ACC112 (cell line): ENCODE data around the gene HSPA5.
"Not testable (repeated sequence)": the region's sequence is repeated elsewhere in the genome, so short reads cannot be mapped to it uniquely, and the experiment has no call there.

Experiments used
- H2AFZ ChIP-seq: fragments of 200-600 bp; sonication (generic); one replicate; pipeline ENCODE4 v1.6.0; 2017; ENCODE audit warnings: antibody characterized with exemption, low read length; ENCODE audit not compliant: unreplicated experiment
- H3K27ac ChIP-seq: fragments of 200-600 bp; sonication (generic); 2 replicates; pipeline ENCODE4 v1.5.1; 2014; ENCODE audit warnings: low read depth, mild to moderate bottlenecking, antibody characterized with exemption, low read length, moderate library complexity
- H3K27me3 ChIP-seq: fragments of 200-600 bp; sonication (generic); 2 replicates; pipeline ENCODE4 v1.6.1; 2014; ENCODE audit warnings: mild to moderate bottlenecking, antibody characterized with exemption, low read length, moderate library complexity, mixed read lengths; ENCODE audit not compliant: insufficient read depth
- H3K36me3 ChIP-seq: fragments of 200-600 bp; sonication (generic); 2 replicates; pipeline ENCODE4 v1.6.1; 2016; ENCODE audit warnings: mild to moderate bottlenecking, antibody characterized with exemption, low read length, moderate library complexity, mixed read lengths; ENCODE audit not compliant: insufficient read depth
- H3K4me1 ChIP-seq: fragments of 200-600 bp; sonication (generic); one replicate; pipeline ENCODE4 v1.6.1; 2016; ENCODE audit warnings: low read length, mixed read lengths; ENCODE audit not compliant: insufficient read depth, unreplicated experiment, control insufficient read depth
- H3K4me3 ChIP-seq: fragments of 200-600 bp; sonication (generic); 2 replicates; pipeline ENCODE4 v1.5.1; 2014; ENCODE audit warnings: mild to moderate bottlenecking, low read depth, low read length
- H3K79me2 ChIP-seq: fragments of 200-600 bp; sonication (generic); one replicate; pipeline ENCODE4 v1.6.0; 2016; ENCODE audit warnings: low read length; ENCODE audit not compliant: control insufficient read depth, unreplicated experiment, insufficient read depth

HSPA5 gene

GRCh38 chr9:125241863-125242739 is 958 bp upstream of the HSPA5 start:
- H3K4me3 ChIP-seq = peak overlapping the region; percentile 88
- H3K4me1 ChIP-seq = peaks cover 45% of the 10 kb centered on the region
- peaks cover 50% of the 10 kb centered on the region for H3K79me2 ChIP-seq
- peaks cover 32% of the 10 kb centered on the region for H3K36me3 ChIP-seq
- peak overlapping the region; percentile 87 for H3K27ac ChIP-seq
- H2AFZ ChIP-seq = peak overlapping the region; percentile 72
- no peaks in the 10 kb centered on the region for H3K27me3 ChIP-seq

- Histone ChIP-seq H3K27ac (peak overlapping the region; percentile 75), H2AFZ (no peak overlapping the region), H3K4me1 (peaks cover 58% of the 10 kb centered on the region), H3K36me3 (peaks cover 44% of the 10 kb centered on the region), H3K27me3 (no peaks in the 10 kb centered on the region), H3K79me2 (peaks cover 64% of the 10 kb centered on the region), H3K4me3 (peak overlapping the region; percentile 89)
These were observed 519 bp downstream of the HSPA5 start for GRCh38 chr9:125240649-125240999.

GRCh38 chr9:125239631-125240597 is 1.2 kb downstream of the HSPA5 start:
- peak overlapping the region; percentile 75; the same call in 1 of the 2 replicates for H3K27ac ChIP-seq
- H2AFZ ChIP-seq = no peak overlapping the region
- H3K27me3 ChIP-seq = no peaks in the 10 kb centered on the region
- H3K36me3 ChIP-seq = peaks cover 48% of the 10 kb centered on the region
- H3K4me3 ChIP-seq = peak overlapping the region; percentile 89
- peaks cover 68% of the 10 kb centered on the region for H3K79me2 ChIP-seq
- peaks cover 58% of the 10 kb centered on the region for H3K4me1 ChIP-seq

- H3K27me3 ChIP-seq = no peaks in the 10 kb centered on the region
- peaks cover 55% of the 10 kb centered on the region for H3K4me1 ChIP-seq
- no peak overlapping the region for H2AFZ ChIP-seq
- peaks cover 68% of the 10 kb centered on the region for H3K79me2 ChIP-seq
- H3K4me3 ChIP-seq = peak overlapping the region; percentile 89
- peaks cover 48% of the 10 kb centered on the region for H3K36me3 ChIP-seq
- H3K27ac ChIP-seq = no peak overlapping the region
These were observed 2.2 kb downstream of the HSPA5 start for GRCh38 chr9:125238915-125239446.

GRCh38 chr9:125238127-125238914 is 2.8 kb downstream of the HSPA5 start:
- H3K36me3 ChIP-seq = peaks cover 48% of the 10 kb centered on the region
- H3K4me3 ChIP-seq = peak overlapping the region; percentile 89
- H3K79me2 ChIP-seq = peaks cover 68% of the 10 kb centered on the region
- no peak overlapping the region for H2AFZ ChIP-seq
- H3K4me1 ChIP-seq = peaks cover 52% of the 10 kb centered on the region
- H3K27me3 ChIP-seq = no peaks in the 10 kb centered on the region
- no peak overlapping the region for H3K27ac ChIP-seq

- peaks cover 40% of the 10 kb centered on the region for H3K4me1 ChIP-seq
- peak overlapping the region; percentile 89 for H3K4me3 ChIP-seq
- H3K27ac ChIP-seq = peak overlapping the region; percentile 51; the same call in 1 of the 2 replicates
- H3K36me3 ChIP-seq = peaks cover 53% of the 10 kb centered on the region
- not testable (repeated sequence) for H3K27me3 ChIP-seq, H2AFZ ChIP-seq
- H3K79me2 ChIP-seq = peaks cover 59% of the 10 kb centered on the region
These were observed 4.5 kb downstream of the HSPA5 start for GRCh38 chr9:125236520-125237159.

GRCh38 chr9:125235804-125236519 is 5.2 kb downstream of the HSPA5 start:
- Histone ChIP-seq H3K36me3 (peaks cover 53% of the 10 kb centered on the region), H3K79me2 (peaks cover 56% of the 10 kb centered on the region), H3K4me1 (peaks cover 40% of the 10 kb centered on the region), H3K27ac (peak overlapping the region; percentile 51), H2AFZ (no peak overlapping the region), H3K4me3 (peak overlapping the region; percentile 89), H3K27me3 (no peaks in the 10 kb centered on the region)

GRCh38 chr9:125234099-125234498 is 7.0 kb downstream of the HSPA5 start:
- H3K4me1 ChIP-seq = peaks cover 36% of the 10 kb centered on the region
- H3K79me2 ChIP-seq = peaks cover 38% of the 10 kb centered on the region
- H3K27me3 ChIP-seq, H2AFZ ChIP-seq: not testable (repeated sequence)
- peak overlapping the region; percentile 11; the same call in 1 of the 2 replicates for H3K4me3 ChIP-seq
- peak overlapping the region; percentile 82 for H3K27ac ChIP-seq
- H3K36me3 ChIP-seq = peaks cover 38% of the 10 kb centered on the region

GRCh38 chr9:125233678-125234077 is 7.5 kb downstream of the HSPA5 start:
- Histone ChIP-seq H3K79me2 (peaks cover 34% of the 10 kb centered on the region), H2AFZ (no peak overlapping the region), H3K36me3 (peaks cover 34% of the 10 kb centered on the region), H3K27ac (peak overlapping the region; percentile 82), H3K27me3 (no peaks in the 10 kb centered on the region), H3K4me1 (peaks cover 32% of the 10 kb centered on the region), H3K4me3 (peak overlapping the region; percentile 11; the same call in 1 of the 2 replicates)
